ENCODE data around the gene SIRPG. TPM values are rescaled to one million over a fixed set of nuclear protein-coding genes. Genes with fewer than 3 reads are reported as not detected.
A peak's percentile ranks its signal among the peaks of the same experiment; 100 is the strongest.

SIRPG gene
- total and polyA plus RNA-seq, 8 donors, result 0.98 to 1.1 TPM; not detected in 6

- Histone ChIP-seq H3K27ac (no peak overlapping the region), H3K27me3 (peaks cover 0 to 15% (median 0%) of the 10 kb centered on the region in 3 donors), H3K9me3 (no peaks in the 10 kb centered on the region), H3K4me3 (no peak overlapping the region), H3K36me3 (no peaks in the 10 kb centered on the region), H3K4me1 (peaks cover 0 to 16% (median 0%) of the 10 kb centered on the region in 4 donors)
- no peak for DNase-seq
- TF ChIP-seq POLR2A (IDR thresholded peaks at IDR 0.05), result no peak
- no peak for TF ChIP-seq CTCF (IDR thresholded peaks at IDR 0.05)
- no peak for TF ChIP-seq EP300 (IDR thresholded peaks at IDR 0.05)
- TF ChIP-seq POLR2AphosphoS5 (IDR thresholded peaks at IDR 0.05), result no peak
- intact Hi-C loops (cut with DNase I; ENCODE audit: low total_unique reads), result no loop called here
- WGBS, 5 donors, result 49 to 66% (median 61%) methylated on average over 2 of the region's 2 CpGs
Observed at GRCh38 chr20:1625083-1625690, 32.4 kb downstream of the SIRPG start.

GRCh38 chr20:1623501-1624205 lies 33.9 kb downstream of the SIRPG start:
- no peaks in the 10 kb centered on the region for H3K36me3 ChIP-seq
- WGBS, 5 donors, result 89 to 93% (median 90%) methylated on average over 14 of the region's 14 CpGs
- peaks cover 0 to 20% (median 0%) of the 10 kb centered on the region in 4 donors for H3K4me1 ChIP-seq
- no peak overlapping the region for H3K4me3 ChIP-seq
- no peak for DNase-seq
- H3K9me3 ChIP-seq, result peaks cover 0 to 13% (median 5%) of the 10 kb centered on the region in 4 donors
- H3K27me3 ChIP-seq, result peaks cover 0 to 8% (median 0%) of the 10 kb centered on the region in 3 donors
- TF ChIP-seq CTCF (IDR thresholded peaks at IDR 0.05) (no peak), EP300 (IDR thresholded peaks at IDR 0.05) (no peak)
- no peak overlapping the region for H3K27ac ChIP-seq
- intact Hi-C loops (cut with DNase I; ENCODE audit: low total_unique reads), result no loop called here

- WGBS, 5 donors, result 0 to 11% (median 5%) methylated on average over 1 of the region's 1 CpG
- intact Hi-C loops (cut with DNase I; ENCODE audit: low total_unique reads), result no loop called here
- Histone ChIP-seq H3K27ac (peak overlapping the region in 1 of 5 donors; percentile 20), H3K27me3 (peaks cover 0 to 8% (median 0%) of the 10 kb centered on the region in 3 donors), H3K9me3 (peaks cover 0 to 13% (median 9%) of the 10 kb centered on the region in 4 donors), H3K36me3 (no peaks in the 10 kb centered on the region), H3K4me1 (peaks cover 0 to 20% (median 0%) of the 10 kb centered on the region in 4 donors), H3K4me3 (no peak overlapping the region)
- TF ChIP-seq POLR2A (IDR thresholded peaks at IDR 0.05) (no peak), POLR2AphosphoS5 (IDR thresholded peaks at IDR 0.05) (no peak), EP300 (IDR thresholded peaks at IDR 0.05) (no peak), CTCF (IDR thresholded peaks at IDR 0.05) (no peak)
- DNase-seq, result peak in 1 of 2 donors; percentile 37
Observed at GRCh38 chr20:1622450-1622849, 35.1 kb downstream of the SIRPG start.

GRCh38 chr20:1621316-1621715 lies 36.3 kb downstream of the SIRPG start:
- intact Hi-C loops (cut with DNase I; ENCODE audit: low total_unique reads), result no loop called here
- H3K27ac ChIP-seq, result no peak overlapping the region
- 82 to 94% (median 92%) methylated on average over 1 of the region's 1 CpG for WGBS, 5 donors
- peaks cover 0 to 13% (median 9%) of the 10 kb centered on the region in 4 donors for H3K9me3 ChIP-seq
- H3K27me3 ChIP-seq, result peaks cover 0 to 4% (median 0%) of the 10 kb centered on the region in 3 donors
- DNase-seq, result no peak
- H3K4me1 ChIP-seq, result peaks cover 0 to 20% (median 0%) of the 10 kb centered on the region in 4 donors
- H3K36me3 ChIP-seq, result no peaks in the 10 kb centered on the region
- TF ChIP-seq POLR2AphosphoS5 (IDR thresholded peaks at IDR 0.05), result no peak
- TF ChIP-seq EP300 (IDR thresholded peaks at IDR 0.05), result no peak
- TF ChIP-seq POLR2A (IDR thresholded peaks at IDR 0.05), result no peak
- TF ChIP-seq CTCF (IDR thresholded peaks at IDR 0.05), result no peak
- H3K4me3 ChIP-seq, result no peak overlapping the region

All from stomach (tissue), 9 donors.